Pons (tissue), 1 donor: Measurements from ENCODE around the gene GSK3A.
A peak's percentile ranks its signal among the peaks of the same experiment; 100 is the strongest.

Source experiments
- DNase-seq: peaks from one replicate; pipeline ENCODE4 v3.0.0-alpha.2; 2016; ENCODE audit warnings: low spot score

The GSK3A gene

GRCh38 chr19:42280815-42281145, 38.4 kb upstream of the GSK3A start:
- no peak for DNase-seq

GRCh38 chr19:42279902-42280814, 37.8 kb upstream of the GSK3A start:
- peak; percentile 92 for DNase-seq

GRCh38 chr19:42279155-42279901, 36.9 kb upstream of the GSK3A start:
- DNase-seq = peak; percentile 66

GRCh38 chr19:42278452-42279154, 36.2 kb upstream of the GSK3A start:
- DNase-seq = no peak

GRCh38 chr19:42277821-42278451, 35.5 kb upstream of the GSK3A start:
- DNase-seq = no peak

- no peak for DNase-seq
Measured at GRCh38 chr19:42276821-42277220, 34.4 kb upstream of the GSK3A start.

GRCh38 chr19:42276284-42276683, 33.9 kb upstream of the GSK3A start:
- no peak for DNase-seq

GRCh38 chr19:42275517-42275916, 33.1 kb upstream of the GSK3A start:
- DNase-seq = no peak

GRCh38 chr19:42275103-42275502, 32.7 kb upstream of the GSK3A start:
- DNase-seq = no peak

GRCh38 chr19:42274065-42274682, 31.8 kb upstream of the GSK3A start:
- no peak for DNase-seq

- DNase-seq = no peak
Measured at GRCh38 chr19:42273407-42274064, 31.1 kb upstream of the GSK3A start.

- no peak for DNase-seq
Measured at GRCh38 chr19:42272989-42273406, 30.6 kb upstream of the GSK3A start.

GRCh38 chr19:42272535-42272897, 30.1 kb upstream of the GSK3A start:
- DNase-seq = no peak

- DNase-seq = no peak
Measured at GRCh38 chr19:42271861-42272534, 29.6 kb upstream of the GSK3A start.

- DNase-seq = peak; percentile 61
Measured at GRCh38 chr19:42271045-42271419, 28.6 kb upstream of the GSK3A start.

GRCh38 chr19:42270346-42271044, 28.1 kb upstream of the GSK3A start:
- DNase-seq = peak; percentile 69

GRCh38 chr19:42269478-42270345, 27.3 kb upstream of the GSK3A start:
- DNase-seq = peak; percentile 32

GRCh38 chr19:42268704-42269477, 26.5 kb upstream of the GSK3A start, which contains the start of gene CIC:
TSS of gene CIC (plus strand) at chr19:42269252. CDS start at chr19:42271784, 2,532 bp downstream.
- peak; percentile 100 for DNase-seq
